A549 (cell line): ENCODE measurements around the gene ZDHHC19.

Experiments
- TF ChIP-seq, protein P1 (sequence below): fragments of >200 bp; sonication (Bioruptor Twin); formaldehyde crosslinking; IDR thresholded peaks from 3 replicates; pipeline ENCODE4 v1.5.1; 2016
- TF ChIP-seq, protein P2 (sequence below): fragments of 200-600 bp; sonication (generic); IDR thresholded peaks from 2 replicates; pipeline ENCODE4 v1.6.1; 2016; ENCODE audit warnings: antibody characterized with exemption, mild to moderate bottlenecking, moderate library complexity

DNA sequence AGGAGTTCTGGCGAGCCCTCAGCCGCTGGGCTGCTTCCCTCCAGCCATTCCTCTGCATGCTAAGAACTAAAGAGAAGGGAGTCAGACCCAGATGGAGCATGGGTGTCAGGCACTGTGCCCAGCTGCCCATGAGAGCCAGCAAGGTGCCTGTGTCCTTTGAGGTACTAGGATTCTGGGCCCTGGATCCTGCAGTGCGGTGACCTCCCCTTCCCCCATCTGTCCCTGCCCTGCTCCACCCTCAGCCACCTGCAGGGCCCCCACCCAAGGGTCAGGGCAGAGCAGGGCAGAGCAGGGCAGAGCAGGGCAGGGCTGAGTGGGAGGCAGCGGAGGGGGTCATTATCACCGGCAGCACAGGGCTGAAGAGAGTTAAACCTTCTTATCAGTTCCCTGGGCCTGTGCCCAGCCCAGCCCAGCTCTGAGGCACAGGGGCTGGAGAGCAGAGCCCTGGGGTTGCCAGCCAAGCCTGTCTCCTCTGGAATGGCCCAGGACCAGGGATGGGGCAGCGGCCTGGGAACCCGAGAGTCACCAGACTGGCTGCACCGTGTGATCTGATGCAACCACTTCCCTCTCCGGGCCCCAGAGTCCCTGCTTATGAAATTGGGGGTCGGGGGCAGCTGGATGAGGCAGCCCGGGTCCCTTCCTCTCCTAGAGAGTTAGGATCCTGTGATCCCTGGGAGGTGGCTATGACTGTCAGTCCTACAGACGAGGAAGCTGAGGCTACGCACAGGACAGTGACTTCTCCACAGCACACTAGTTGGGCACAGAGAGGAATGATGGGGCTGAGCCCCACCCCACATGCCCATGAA is 17.3 kb downstream of the ZDHHC19 start:
- TF ChIP-seq, protein P1, sequence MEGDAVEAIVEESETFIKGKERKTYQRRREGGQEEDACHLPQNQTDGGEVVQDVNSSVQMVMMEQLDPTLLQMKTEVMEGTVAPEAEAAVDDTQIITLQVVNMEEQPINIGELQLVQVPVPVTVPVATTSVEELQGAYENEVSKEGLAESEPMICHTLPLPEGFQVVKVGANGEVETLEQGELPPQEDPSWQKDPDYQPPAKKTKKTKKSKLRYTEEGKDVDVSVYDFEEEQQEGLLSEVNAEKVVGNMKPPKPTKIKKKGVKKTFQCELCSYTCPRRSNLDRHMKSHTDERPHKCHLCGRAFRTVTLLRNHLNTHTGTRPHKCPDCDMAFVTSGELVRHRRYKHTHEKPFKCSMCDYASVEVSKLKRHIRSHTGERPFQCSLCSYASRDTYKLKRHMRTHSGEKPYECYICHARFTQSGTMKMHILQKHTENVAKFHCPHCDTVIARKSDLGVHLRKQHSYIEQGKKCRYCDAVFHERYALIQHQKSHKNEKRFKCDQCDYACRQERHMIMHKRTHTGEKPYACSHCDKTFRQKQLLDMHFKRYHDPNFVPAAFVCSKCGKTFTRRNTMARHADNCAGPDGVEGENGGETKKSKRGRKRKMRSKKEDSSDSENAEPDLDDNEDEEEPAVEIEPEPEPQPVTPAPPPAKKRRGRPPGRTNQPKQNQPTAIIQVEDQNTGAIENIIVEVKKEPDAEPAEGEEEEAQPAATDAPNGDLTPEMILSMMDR = no peak
- TF ChIP-seq, protein P2, sequence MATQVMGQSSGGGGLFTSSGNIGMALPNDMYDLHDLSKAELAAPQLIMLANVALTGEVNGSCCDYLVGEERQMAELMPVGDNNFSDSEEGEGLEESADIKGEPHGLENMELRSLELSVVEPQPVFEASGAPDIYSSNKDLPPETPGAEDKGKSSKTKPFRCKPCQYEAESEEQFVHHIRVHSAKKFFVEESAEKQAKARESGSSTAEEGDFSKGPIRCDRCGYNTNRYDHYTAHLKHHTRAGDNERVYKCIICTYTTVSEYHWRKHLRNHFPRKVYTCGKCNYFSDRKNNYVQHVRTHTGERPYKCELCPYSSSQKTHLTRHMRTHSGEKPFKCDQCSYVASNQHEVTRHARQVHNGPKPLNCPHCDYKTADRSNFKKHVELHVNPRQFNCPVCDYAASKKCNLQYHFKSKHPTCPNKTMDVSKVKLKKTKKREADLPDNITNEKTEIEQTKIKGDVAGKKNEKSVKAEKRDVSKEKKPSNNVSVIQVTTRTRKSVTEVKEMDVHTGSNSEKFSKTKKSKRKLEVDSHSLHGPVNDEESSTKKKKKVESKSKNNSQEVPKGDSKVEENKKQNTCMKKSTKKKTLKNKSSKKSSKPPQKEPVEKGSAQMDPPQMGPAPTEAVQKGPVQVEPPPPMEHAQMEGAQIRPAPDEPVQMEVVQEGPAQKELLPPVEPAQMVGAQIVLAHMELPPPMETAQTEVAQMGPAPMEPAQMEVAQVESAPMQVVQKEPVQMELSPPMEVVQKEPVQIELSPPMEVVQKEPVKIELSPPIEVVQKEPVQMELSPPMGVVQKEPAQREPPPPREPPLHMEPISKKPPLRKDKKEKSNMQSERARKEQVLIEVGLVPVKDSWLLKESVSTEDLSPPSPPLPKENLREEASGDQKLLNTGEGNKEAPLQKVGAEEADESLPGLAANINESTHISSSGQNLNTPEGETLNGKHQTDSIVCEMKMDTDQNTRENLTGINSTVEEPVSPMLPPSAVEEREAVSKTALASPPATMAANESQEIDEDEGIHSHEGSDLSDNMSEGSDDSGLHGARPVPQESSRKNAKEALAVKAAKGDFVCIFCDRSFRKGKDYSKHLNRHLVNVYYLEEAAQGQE = no peak
